HepG2 (cell line): ENCODE measurements around the gene CCDC142. TPM values are rescaled to one million over a fixed set of nuclear protein-coding genes. Genes with fewer than 3 reads are reported as not detected.

ENCODE experiments used
- ARID2 ChIP-seq: sonication (generic); formaldehyde crosslinking; IDR thresholded peaks from 2 replicates; pipeline ENCODE4 v1.8.1; 2022; ENCODE audit warnings: mild to moderate bottlenecking, missing genetic modification reagents, borderline replicate concordance
- ARNT2 ChIP-seq: sonication (generic); formaldehyde crosslinking; IDR thresholded peaks from 2 replicates; pipeline ENCODE4 v1.8.0; 2022; ENCODE audit warnings: mild to moderate bottlenecking, low read depth, missing genetic modification reagents, moderate library complexity
- GABPB1 ChIP-seq: IDR thresholded peaks from 2 replicates; pipeline ENCODE4 v1.6.1; 2016; ENCODE audit warnings: mild to moderate bottlenecking, missing genetic modification reagents, moderate library complexity, missing compliant biosample characterization
- GLI4 ChIP-seq: sonication (generic); formaldehyde crosslinking; IDR thresholded peaks from 2 replicates; pipeline ENCODE4 v1.5.1; 2020; ENCODE audit warnings: missing genetic modification reagents, mild to moderate bottlenecking, moderate library complexity, borderline replicate concordance
- MAZ ChIP-seq, 2 experiments: sonication (generic) in 1 of 2; formaldehyde crosslinking in 1 of 2; IDR thresholded peaks; 2 replicates each; pipeline versions ENCODE4 v1.5.0 to v1.6.1; 2012 to 2020; ENCODE audit warnings: low read depth in 2 of 2, mild to moderate bottlenecking in 2 of 2, borderline replicate concordance in 1 of 2, improper control_type of control experiment in 1 of 2, low read length in 1 of 2, missing genetic modification reagents in 1 of 2, moderate library complexity in 1 of 2
- SMYD3 ChIP-seq: sonication (generic); formaldehyde crosslinking; IDR thresholded peaks from 2 replicates; pipeline ENCODE4 v1.8.1; 2023; ENCODE audit warnings: mild to moderate bottlenecking, missing genetic modification reagents
- ZFY ChIP-seq: sonication (generic); formaldehyde crosslinking; IDR thresholded peaks from 2 replicates; pipeline ENCODE4 v1.4.0; 2020; ENCODE audit warnings: missing genetic modification reagents
- ZFYVE20 ChIP-seq: sonication (generic); formaldehyde crosslinking; IDR thresholded peaks from 2 replicates; pipeline ENCODE4 v1.8.0; 2023; ENCODE audit warnings: low read depth, mild to moderate bottlenecking, moderate library complexity, missing genetic modification reagents, borderline replicate concordance
- ZIK1 ChIP-seq: sonication (generic); formaldehyde crosslinking; IDR thresholded peaks from 2 replicates; pipeline ENCODE4 v1.5.0; 2020; ENCODE audit warnings: mild to moderate bottlenecking, low read depth, missing genetic modification reagents, borderline replicate concordance
- ZNF224 ChIP-seq: sonication (generic); formaldehyde crosslinking; IDR thresholded peaks from 2 replicates; pipeline ENCODE4 v1.5.0; 2020; ENCODE audit warnings: mild to moderate bottlenecking, missing genetic modification reagents
- ZNF430 ChIP-seq: sonication (generic); formaldehyde crosslinking; IDR thresholded peaks from 2 replicates; pipeline ENCODE4 v1.9.0; 2021; ENCODE audit warnings: mild to moderate bottlenecking, missing genetic modification reagents
- ZNF546 ChIP-seq: sonication (generic); formaldehyde crosslinking; conservative IDR thresholded peaks from 2 replicates; pipeline ENCODE4 v1.8.1; 2023; ENCODE audit warnings: mild to moderate bottlenecking, missing genetic modification reagents
- polyA plus RNA-seq, 8 experiments: library from polyadenylated mRNA; depleted of rRNA in 3 of 8; stranded (reverse) in 7 of 8; unstranded in 1 of 8; fragments of >200 nt; fragmentation: Illumina TruSeq in 4 of 8; extraction: Trizol in 4 of 8; gene quantifications; 2 replicates each; pipeline versions ENCODE4 v1.2.1 to v1.2.3, GENCODE V29; 2011 to 2016; ENCODE audit warnings: low read depth in 4 of 8, missing spikeins in 1 of 8, mixed read lengths in 1 of 8; ENCODE audit not compliant: insufficient read depth in 1 of 8
- total RNA-seq, 5 experiments: library from RNA; depleted of rRNA; stranded (reverse); fragments of >200 nt; fragmentation: Illumina TruSeq; extraction: Trizol; gene quantifications; 2 replicates each; pipeline ENCODE4 v1.2.3, GENCODE V29; 2016; ENCODE audit warnings: low read depth in 1 of 5
- TF ChIP-seq, protein P1 (sequence below): sonication (generic); formaldehyde crosslinking; IDR thresholded peaks from 2 replicates; pipeline ENCODE4 v1.4.0; 2020; ENCODE audit warnings: mild to moderate bottlenecking, missing genetic modification reagents
- TF ChIP-seq, protein P2 (sequence below), 2 experiments: sonication (generic) in 1 of 2; formaldehyde crosslinking in 1 of 2; IDR thresholded peaks; 2 replicates each; pipeline versions ENCODE4 v1.4.0 to v1.6.1; 2016 to 2020; ENCODE audit warnings: borderline replicate concordance in 1 of 2, low read depth in 1 of 2, mild to moderate bottlenecking in 1 of 2, missing genetic modification reagents in 1 of 2
- TF ChIP-seq, protein P3 (sequence below): sonication (generic); formaldehyde crosslinking; IDR thresholded peaks from 2 replicates; pipeline ENCODE4 v1.4.0; 2020; ENCODE audit warnings: low read depth, mild to moderate bottlenecking, missing genetic modification reagents
- TF ChIP-seq, protein P4 (sequence below): sonication (generic); formaldehyde crosslinking; IDR thresholded peaks from 2 replicates; pipeline ENCODE4 v1.5.0; 2020; ENCODE audit warnings: mild to moderate bottlenecking, missing genetic modification reagents, moderate library complexity

CCDC142 gene
- total and polyA plus RNA-seq, 2 of the 13 experiments (the other 11 are each of a cell fraction or from before 2014, with no cell fraction given): 14.7 to 30.4 TPM

DNA sequence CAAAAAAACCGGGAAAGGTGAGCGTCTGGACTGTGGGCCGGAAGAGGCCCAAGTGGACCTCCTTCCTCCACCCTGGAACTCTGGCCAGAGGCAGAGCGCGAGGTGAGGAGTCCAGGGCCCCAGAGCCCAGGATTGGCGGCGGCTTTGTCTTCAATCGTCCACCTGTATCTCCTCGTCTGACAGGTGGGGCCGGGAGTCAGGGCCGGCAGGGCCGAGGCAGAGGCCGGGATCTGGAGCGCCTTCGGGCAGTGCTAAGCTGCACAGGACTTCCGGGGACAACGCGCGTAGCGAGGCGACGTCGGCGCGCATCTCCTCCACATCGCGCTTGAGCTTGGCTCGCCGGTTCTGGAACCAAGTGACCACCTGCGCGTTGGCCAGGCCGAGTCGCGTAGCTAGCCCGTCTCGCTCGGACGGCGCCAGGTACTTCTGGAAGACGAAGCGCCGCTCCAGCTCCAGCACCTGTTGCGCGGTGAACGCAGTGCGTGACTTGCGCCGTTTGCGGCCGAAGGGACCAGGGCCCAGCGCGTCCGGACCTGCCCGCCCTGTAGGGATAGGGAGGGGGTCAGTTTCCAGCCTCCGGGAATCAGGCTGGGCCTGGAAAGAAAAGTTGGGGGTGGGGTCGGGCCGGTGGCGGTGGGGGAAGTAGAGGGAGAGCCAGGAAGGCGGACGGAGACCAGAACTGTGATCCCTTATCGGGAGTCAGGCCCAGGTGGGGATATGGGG, 15.1 kb upstream of the CCDC142 start (continued):
- TF ChIP-seq, protein P1, sequence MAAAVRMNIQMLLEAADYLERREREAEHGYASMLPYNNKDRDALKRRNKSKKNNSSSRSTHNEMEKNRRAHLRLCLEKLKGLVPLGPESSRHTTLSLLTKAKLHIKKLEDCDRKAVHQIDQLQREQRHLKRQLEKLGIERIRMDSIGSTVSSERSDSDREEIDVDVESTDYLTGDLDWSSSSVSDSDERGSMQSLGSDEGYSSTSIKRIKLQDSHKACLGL (CRISPR knock-in tag): no peak; the same call in none of the 2 replicates
- TF ChIP-seq MAZ (IDR thresholded peaks at IDR 0.05; ENCODE audit: borderline replicate concordance, low read depth, low read length) (no peak), MAZ (CRISPR knock-in tag; IDR thresholded peaks at IDR 0.05; ENCODE audit: low read depth) (peak; percentile 82), SMYD3 (0 out of 2 replicates have a peak, but pooled peaks have one; percentile 26), GLI4 (no peak), ARNT2 (0 out of 2 replicates have a peak, but pooled peaks have one; percentile 22), ZFYVE20 (CRISPR knock-in tag) (0 out of 2 replicates have a peak, but pooled peaks have one; percentile 51), ZNF430 (CRISPR knock-in tag) (peak; percentile 78; the same call in 1 of the 2 replicates), ZNF224 (CRISPR knock-in tag) (peak; percentile 67; the same call in 1 of the 2 replicates), ZFY (CRISPR knock-in tag) (peak; percentile 59; the same call in 1 of the 2 replicates), ZNF546 (no peak), GABPB1 (CRISPR knock-in tag) (peak; percentile 84), ARID2 (CRISPR knock-in tag) (peak; percentile 91), ZIK1 (CRISPR knock-in tag) (peak; percentile 85)
- TF ChIP-seq, protein P2, sequence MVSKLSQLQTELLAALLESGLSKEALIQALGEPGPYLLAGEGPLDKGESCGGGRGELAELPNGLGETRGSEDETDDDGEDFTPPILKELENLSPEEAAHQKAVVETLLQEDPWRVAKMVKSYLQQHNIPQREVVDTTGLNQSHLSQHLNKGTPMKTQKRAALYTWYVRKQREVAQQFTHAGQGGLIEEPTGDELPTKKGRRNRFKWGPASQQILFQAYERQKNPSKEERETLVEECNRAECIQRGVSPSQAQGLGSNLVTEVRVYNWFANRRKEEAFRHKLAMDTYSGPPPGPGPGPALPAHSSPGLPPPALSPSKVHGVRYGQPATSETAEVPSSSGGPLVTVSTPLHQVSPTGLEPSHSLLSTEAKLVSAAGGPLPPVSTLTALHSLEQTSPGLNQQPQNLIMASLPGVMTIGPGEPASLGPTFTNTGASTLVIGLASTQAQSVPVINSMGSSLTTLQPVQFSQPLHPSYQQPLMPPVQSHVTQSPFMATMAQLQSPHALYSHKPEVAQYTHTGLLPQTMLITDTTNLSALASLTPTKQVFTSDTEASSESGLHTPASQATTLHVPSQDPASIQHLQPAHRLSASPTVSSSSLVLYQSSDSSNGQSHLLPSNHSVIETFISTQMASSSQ (IDR thresholded peaks at IDR 0.05; ENCODE audit: low read depth): no peak
- TF ChIP-seq, protein P2 (CRISPR knock-in tag; IDR thresholded peaks at IDR 0.05; ENCODE audit: borderline replicate concordance): 0 out of 2 replicates have a peak, but pooled peaks have one; percentile 12
- TF ChIP-seq, protein P3, sequence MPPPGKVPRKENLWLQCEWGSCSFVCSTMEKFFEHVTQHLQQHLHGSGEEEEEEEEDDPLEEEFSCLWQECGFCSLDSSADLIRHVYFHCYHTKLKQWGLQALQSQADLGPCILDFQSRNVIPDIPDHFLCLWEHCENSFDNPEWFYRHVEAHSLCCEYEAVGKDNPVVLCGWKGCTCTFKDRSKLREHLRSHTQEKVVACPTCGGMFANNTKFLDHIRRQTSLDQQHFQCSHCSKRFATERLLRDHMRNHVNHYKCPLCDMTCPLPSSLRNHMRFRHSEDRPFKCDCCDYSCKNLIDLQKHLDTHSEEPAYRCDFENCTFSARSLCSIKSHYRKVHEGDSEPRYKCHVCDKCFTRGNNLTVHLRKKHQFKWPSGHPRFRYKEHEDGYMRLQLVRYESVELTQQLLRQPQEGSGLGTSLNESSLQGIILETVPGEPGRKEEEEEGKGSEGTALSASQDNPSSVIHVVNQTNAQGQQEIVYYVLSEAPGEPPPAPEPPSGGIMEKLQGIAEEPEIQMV (CRISPR knock-in tag): 0 out of 2 replicates have a peak, but pooled peaks have one; percentile 35
- TF ChIP-seq, protein P4, sequence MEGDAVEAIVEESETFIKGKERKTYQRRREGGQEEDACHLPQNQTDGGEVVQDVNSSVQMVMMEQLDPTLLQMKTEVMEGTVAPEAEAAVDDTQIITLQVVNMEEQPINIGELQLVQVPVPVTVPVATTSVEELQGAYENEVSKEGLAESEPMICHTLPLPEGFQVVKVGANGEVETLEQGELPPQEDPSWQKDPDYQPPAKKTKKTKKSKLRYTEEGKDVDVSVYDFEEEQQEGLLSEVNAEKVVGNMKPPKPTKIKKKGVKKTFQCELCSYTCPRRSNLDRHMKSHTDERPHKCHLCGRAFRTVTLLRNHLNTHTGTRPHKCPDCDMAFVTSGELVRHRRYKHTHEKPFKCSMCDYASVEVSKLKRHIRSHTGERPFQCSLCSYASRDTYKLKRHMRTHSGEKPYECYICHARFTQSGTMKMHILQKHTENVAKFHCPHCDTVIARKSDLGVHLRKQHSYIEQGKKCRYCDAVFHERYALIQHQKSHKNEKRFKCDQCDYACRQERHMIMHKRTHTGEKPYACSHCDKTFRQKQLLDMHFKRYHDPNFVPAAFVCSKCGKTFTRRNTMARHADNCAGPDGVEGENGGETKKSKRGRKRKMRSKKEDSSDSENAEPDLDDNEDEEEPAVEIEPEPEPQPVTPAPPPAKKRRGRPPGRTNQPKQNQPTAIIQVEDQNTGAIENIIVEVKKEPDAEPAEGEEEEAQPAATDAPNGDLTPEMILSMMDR (CRISPR knock-in tag): peak; percentile 27; the same call in 1 of the 2 replicates
